ENCODE measurements around the gene ZNF136. TPM values are rescaled to one million over a fixed set of nuclear protein-coding genes. Genes with fewer than 3 reads are reported as not detected.

The ZNF136 gene
- total and polyA plus RNA-seq, 4 donors: 0.92 to 5.8 (median 3.3) TPM

DNA sequence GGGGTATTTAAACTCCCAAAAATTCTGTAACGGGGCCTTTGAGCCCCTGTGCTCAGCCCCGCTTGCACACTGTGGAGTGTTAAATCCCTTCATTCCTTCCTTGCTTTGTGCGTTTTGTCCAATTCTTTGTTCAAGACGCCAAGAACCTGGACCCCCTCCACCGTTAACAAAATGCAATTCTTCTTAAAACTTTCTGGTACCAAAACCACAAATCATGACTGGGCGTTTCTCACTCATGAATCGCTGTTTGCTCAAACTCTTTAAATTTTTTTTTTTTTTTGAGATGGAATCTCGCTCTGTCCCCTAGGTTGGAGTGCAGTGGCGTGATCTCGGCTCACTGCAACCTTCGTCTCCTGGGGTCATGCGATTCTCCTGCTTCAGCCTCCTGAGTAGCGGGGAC lies 23.6 kb upstream of the ZNF136 start:
- WGBS: 43% methylated on average over 13 of the region's 13 CpGs
- peaks cover 4 to 16% (median 13%) of the 10 kb centered on the region in 4 donors for H3K4me1 ChIP-seq (ENCODE audit: control insufficient read depth in 4 of 4, insufficient read depth in 4 of 4, low read length in 3 of 4)
- peak overlapping the region in 2 of 3 donors; percentile 73 to 92 for H3K4me3 ChIP-seq (ENCODE audit: low read depth in 1 of 3, low read length in 3 of 3)
- TF ChIP-seq RXRA (IDR thresholded peaks at IDR 0.05) (no peak), TAF1 (conservative IDR thresholded peaks at IDR 0.05) (no peak), RAD21 (IDR thresholded peaks at IDR 0.05) (no peak), GABPA (IDR thresholded peaks at IDR 0.05 in 1 of 2, conservative IDR thresholded peaks at IDR 0.05 in 1 of 2) (no peak)
- no peaks in the 10 kb centered on the region for H3K27me3 ChIP-seq (ENCODE audit: control insufficient read depth in 4 of 4, insufficient read depth in 4 of 4, low read length in 3 of 4)
- peaks cover 2 to 9% (median 4%) of the 10 kb centered on the region in 4 donors for H3K9me3 ChIP-seq (ENCODE audit: control insufficient read depth in 4 of 4, low read length in 3 of 4)
- H3K9ac ChIP-seq (ENCODE audit: low read depth in 1 of 2, low read length in 2 of 2): peak overlapping the region in 1 of 2 donors; percentile 83
- peaks cover 3 to 21% (median 16%) of the 10 kb centered on the region in 4 donors for H3K36me3 ChIP-seq (ENCODE audit: control insufficient read depth in 4 of 4, insufficient read depth in 3 of 4, low read depth in 1 of 4, low read length in 3 of 4)
- H3K27ac ChIP-seq (ENCODE audit: low read depth in 1 of 2, low read length in 2 of 2): no peak overlapping the region
- DNase-seq (ENCODE audit: low spot score): no peak

DNA sequence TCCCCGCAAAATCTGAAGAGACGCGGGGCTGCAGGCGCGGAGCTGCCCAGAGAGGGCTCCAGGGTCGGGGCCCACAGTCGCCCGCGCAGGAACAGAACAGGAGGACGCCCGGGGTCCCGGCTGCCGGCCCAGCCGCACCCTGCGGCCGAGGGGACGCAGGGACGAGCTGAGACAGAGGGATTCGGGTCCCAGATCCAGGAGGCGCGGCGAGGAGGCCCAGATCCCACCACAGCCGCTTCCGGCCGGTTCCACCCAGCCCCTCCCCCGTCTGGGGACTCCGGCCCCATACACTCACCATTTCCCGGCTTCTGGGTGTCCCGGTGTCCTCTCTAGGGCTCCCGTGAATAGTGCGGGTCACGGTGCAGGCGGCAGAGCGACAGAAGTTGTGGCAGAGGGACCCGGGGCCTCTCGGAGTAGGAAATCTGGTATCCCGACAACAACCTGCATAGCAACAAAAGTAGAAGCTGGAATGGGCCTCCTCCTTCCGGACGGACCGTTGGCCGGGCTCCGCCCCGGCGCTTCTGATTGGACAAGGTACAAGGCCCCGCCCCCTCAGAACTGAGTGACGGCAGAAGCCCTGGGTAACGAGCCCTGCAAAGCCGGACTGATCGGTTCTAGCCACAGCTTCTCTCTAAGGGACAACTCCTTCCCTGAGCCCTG lies 22.9 kb upstream of the ZNF136 start, which contains the start of gene ZNF20:
Gene ZNF20 (minus strand): TSS at position 466 of the 660 bp plus-strand sequence. CDS start 168 bp downstream, at position 298.
- peak within 1 kb of the TSS; percentile 22 to 84 for H3K27ac ChIP-seq (ENCODE audit: low read depth in 1 of 2, low read length in 2 of 2)
- no peaks in the 10 kb centered on the region for H3K27me3 ChIP-seq (ENCODE audit: control insufficient read depth in 4 of 4, insufficient read depth in 4 of 4, low read length in 3 of 4)
- H3K36me3 ChIP-seq (ENCODE audit: control insufficient read depth in 4 of 4, insufficient read depth in 3 of 4, low read depth in 1 of 4, low read length in 3 of 4): peaks cover 0 to 16% (median 10%) of the 10 kb centered on the region in 4 donors
- WGBS: under 1% methylated on average over 49 of the region's 49 CpGs
- peaks cover 0 to 4% (median 2%) of the 10 kb centered on the region in 4 donors for H3K9me3 ChIP-seq (ENCODE audit: control insufficient read depth in 4 of 4, low read length in 3 of 4)
- peak; percentile 98 for DNase-seq (ENCODE audit: low spot score)
- peaks cover 4 to 16% (median 13%) of the 10 kb centered on the region in 4 donors for H3K4me1 ChIP-seq (ENCODE audit: control insufficient read depth in 4 of 4, insufficient read depth in 4 of 4, low read length in 3 of 4)
- peak within 1 kb of the TSS; percentile 73 to 92 (median 87) for H3K4me3 ChIP-seq (ENCODE audit: low read depth in 1 of 3, low read length in 3 of 3)
- H3K9ac ChIP-seq (ENCODE audit: low read depth in 1 of 2, low read length in 2 of 2): peak within 1 kb of the TSS; percentile 19 to 83
- TF ChIP-seq, protein P1, sequence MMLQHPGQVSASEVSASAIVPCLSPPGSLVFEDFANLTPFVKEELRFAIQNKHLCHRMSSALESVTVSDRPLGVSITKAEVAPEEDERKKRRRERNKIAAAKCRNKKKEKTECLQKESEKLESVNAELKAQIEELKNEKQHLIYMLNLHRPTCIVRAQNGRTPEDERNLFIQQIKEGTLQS (IDR thresholded peaks at IDR 0.05): no peak
- peak in 1 of 2 donors; percentile 12 for TF ChIP-seq HNF4A (conservative IDR thresholded peaks at IDR 0.05)
- TF ChIP-seq NR2F2 (IDR thresholded peaks at IDR 0.05): peak; percentile 34
- TF ChIP-seq SP1 (IDR thresholded peaks at IDR 0.05): peak; percentile 77
- TF ChIP-seq RXRA (IDR thresholded peaks at IDR 0.05): no peak
- no peak for TF ChIP-seq TAF1 (conservative IDR thresholded peaks at IDR 0.05)
- TF ChIP-seq, protein P2, sequence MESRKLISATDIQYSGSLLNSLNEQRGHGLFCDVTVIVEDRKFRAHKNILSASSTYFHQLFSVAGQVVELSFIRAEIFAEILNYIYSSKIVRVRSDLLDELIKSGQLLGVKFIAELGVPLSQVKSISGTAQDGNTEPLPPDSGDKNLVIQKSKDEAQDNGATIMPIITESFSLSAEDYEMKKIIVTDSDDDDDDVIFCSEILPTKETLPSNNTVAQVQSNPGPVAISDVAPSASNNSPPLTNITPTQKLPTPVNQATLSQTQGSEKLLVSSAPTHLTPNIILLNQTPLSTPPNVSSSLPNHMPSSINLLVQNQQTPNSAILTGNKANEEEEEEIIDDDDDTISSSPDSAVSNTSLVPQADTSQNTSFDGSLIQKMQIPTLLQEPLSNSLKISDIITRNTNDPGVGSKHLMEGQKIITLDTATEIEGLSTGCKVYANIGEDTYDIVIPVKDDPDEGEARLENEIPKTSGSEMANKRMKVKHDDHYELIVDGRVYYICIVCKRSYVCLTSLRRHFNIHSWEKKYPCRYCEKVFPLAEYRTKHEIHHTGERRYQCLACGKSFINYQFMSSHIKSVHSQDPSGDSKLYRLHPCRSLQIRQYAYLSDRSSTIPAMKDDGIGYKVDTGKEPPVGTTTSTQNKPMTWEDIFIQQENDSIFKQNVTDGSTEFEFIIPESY (IDR thresholded peaks at IDR 0.05): no peak
- TF ChIP-seq, protein P3, sequence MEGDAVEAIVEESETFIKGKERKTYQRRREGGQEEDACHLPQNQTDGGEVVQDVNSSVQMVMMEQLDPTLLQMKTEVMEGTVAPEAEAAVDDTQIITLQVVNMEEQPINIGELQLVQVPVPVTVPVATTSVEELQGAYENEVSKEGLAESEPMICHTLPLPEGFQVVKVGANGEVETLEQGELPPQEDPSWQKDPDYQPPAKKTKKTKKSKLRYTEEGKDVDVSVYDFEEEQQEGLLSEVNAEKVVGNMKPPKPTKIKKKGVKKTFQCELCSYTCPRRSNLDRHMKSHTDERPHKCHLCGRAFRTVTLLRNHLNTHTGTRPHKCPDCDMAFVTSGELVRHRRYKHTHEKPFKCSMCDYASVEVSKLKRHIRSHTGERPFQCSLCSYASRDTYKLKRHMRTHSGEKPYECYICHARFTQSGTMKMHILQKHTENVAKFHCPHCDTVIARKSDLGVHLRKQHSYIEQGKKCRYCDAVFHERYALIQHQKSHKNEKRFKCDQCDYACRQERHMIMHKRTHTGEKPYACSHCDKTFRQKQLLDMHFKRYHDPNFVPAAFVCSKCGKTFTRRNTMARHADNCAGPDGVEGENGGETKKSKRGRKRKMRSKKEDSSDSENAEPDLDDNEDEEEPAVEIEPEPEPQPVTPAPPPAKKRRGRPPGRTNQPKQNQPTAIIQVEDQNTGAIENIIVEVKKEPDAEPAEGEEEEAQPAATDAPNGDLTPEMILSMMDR (IDR thresholded peaks at IDR 0.05; ENCODE audit: low read depth, low read length, missing input control): no peak
- no peak for TF ChIP-seq YY1 (IDR thresholded peaks at IDR 0.05)
- no peak for TF ChIP-seq FOXA1 (IDR thresholded peaks at IDR 0.05)
- no peak for TF ChIP-seq EGR1 (IDR thresholded peaks at IDR 0.05; ENCODE audit: low read depth in 2 of 2)
- peak; percentile 22 to 68 for TF ChIP-seq GABPA (IDR thresholded peaks at IDR 0.05 in 1 of 2, conservative IDR thresholded peaks at IDR 0.05 in 1 of 2)
- TF ChIP-seq, protein P4, sequence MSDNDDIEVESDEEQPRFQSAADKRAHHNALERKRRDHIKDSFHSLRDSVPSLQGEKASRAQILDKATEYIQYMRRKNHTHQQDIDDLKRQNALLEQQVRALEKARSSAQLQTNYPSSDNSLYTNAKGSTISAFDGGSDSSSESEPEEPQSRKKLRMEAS (IDR thresholded peaks at IDR 0.05): no peak
- TF ChIP-seq FOXA2 (IDR thresholded peaks at IDR 0.05): no peak
- TF ChIP-seq RAD21 (IDR thresholded peaks at IDR 0.05): peak in 1 of 2 donors; percentile 27
- TF ChIP-seq, protein P5, sequence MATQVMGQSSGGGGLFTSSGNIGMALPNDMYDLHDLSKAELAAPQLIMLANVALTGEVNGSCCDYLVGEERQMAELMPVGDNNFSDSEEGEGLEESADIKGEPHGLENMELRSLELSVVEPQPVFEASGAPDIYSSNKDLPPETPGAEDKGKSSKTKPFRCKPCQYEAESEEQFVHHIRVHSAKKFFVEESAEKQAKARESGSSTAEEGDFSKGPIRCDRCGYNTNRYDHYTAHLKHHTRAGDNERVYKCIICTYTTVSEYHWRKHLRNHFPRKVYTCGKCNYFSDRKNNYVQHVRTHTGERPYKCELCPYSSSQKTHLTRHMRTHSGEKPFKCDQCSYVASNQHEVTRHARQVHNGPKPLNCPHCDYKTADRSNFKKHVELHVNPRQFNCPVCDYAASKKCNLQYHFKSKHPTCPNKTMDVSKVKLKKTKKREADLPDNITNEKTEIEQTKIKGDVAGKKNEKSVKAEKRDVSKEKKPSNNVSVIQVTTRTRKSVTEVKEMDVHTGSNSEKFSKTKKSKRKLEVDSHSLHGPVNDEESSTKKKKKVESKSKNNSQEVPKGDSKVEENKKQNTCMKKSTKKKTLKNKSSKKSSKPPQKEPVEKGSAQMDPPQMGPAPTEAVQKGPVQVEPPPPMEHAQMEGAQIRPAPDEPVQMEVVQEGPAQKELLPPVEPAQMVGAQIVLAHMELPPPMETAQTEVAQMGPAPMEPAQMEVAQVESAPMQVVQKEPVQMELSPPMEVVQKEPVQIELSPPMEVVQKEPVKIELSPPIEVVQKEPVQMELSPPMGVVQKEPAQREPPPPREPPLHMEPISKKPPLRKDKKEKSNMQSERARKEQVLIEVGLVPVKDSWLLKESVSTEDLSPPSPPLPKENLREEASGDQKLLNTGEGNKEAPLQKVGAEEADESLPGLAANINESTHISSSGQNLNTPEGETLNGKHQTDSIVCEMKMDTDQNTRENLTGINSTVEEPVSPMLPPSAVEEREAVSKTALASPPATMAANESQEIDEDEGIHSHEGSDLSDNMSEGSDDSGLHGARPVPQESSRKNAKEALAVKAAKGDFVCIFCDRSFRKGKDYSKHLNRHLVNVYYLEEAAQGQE (IDR thresholded peaks at IDR 0.05): peak; percentile 55
- TF ChIP-seq JUND (IDR thresholded peaks at IDR 0.05): no peak
- no peak for TF ChIP-seq HNF4G (IDR thresholded peaks at IDR 0.05)

Measured in liver (tissue), 9 donors.